HG03175 (cell line): ENCODE measurements around the gene SUB1.

Source experiments
- ATAC-seq: cut with Tn5 transposase; IDR thresholded peaks from one replicate; pipeline ENCODE4 v1.9.1; 2021; ENCODE audit warnings: mild to moderate bottlenecking, moderate library complexity; ENCODE audit not compliant: unreplicated experiment

The SUB1 gene

GRCh38 chr5:32638309-32638708, 53.0 kb downstream of the SUB1 start:
- no peak for ATAC-seq

DNA sequence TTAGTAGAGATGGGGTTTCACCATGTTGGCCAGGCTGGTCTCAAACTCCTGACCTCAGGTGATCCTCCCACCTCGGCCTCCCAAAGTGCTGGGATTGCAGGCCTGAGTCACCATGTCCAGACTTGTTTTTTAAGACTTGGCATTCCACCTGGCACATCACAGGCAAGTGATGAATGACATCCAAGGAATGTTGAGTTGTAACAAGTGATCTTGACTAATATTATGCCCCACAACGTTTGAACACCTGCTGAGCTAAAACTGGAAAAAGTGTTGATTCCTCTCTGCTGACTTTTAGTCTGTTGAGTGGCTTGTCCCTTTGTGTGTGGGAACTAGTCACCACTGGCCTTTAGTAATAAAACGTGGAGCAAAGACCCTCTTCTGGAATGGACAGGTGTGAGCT, 54.6 kb downstream of the SUB1 start:
- no peak for ATAC-seq

- no peak for ATAC-seq
These were observed 57.1 kb downstream of the SUB1 start for GRCh38 chr5:32642276-32643002.

- no peak for ATAC-seq
These were observed 59.9 kb downstream of the SUB1 start for GRCh38 chr5:32645246-32645645.

GRCh38 chr5:32646061-32646969, 61.0 kb downstream of the SUB1 start:
- no peak for ATAC-seq

DNA sequence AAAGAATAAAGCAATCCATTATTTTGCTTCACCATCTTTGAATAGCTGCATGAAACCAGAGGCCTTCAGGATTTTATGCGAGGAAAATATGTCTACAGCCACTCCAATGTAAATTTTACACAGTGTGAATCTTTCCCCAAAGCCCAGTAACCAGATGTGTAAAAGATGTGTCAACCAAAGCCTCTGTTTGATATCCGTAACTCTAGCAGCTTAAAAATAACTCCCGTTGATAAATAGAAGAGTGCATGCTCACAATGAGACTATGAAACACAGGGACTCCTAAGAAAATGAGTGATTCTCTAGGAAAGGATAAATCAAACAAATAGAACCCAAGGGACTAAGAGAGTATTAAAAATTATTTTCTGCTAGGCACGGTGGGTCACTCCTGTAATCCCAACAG, 65.7 kb downstream of the SUB1 start:
- no peak for ATAC-seq

DNA sequence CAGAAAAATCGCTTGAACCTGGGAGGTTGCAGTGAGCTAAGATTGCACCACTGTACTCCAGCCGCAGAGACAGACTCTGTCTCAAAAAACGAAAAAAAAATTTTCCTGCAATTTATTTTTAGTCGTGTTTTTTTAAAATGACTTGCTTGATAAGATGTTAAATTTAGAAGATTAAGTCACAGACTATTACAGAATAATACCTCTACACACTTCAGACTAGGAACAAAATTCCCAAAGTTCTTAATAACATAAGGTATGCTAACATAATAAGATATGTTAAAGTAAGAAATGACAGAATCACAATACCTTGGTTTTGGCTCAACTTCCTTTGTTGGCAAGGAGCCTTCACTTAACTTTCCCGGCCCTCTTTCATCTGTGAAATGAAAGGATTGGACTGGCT, 66.3 kb downstream of the SUB1 start:
- no peak for ATAC-seq
